ENCODE results near the gene EXOC6. TPM values are rescaled to one million over a fixed set of nuclear protein-coding genes. Genes with fewer than 3 reads are reported as not detected.
"Not testable (repeated sequence)": the region's sequence is repeated elsewhere in the genome, so short reads cannot be mapped to it uniquely, and the experiment has no call there.

EXOC6 gene
- total RNA-seq, 1 donor from 2014 or later = 228 TPM

DNA sequence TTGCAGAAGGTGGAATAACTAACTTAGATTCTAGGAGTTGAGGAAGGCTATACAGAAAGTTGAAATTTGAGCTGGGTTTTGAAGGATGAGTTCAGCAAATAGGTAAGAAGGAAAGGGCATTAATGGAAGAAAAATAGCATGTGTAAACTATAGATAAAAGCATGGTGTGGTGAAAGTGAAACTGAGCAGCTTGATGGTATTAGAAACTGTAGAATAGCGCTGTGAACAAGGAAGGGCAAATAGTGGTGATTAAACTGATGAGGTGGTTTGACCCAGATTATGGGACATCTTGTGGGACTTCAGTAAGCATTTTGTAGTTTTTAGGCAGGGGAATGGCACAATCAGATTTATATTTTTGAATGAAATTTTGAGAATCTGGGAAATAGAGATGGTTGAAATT, 90.5 kb downstream of the EXOC6 start:
- no peak for DNase-seq (ENCODE audit: low read depth, low spot score)

DNA sequence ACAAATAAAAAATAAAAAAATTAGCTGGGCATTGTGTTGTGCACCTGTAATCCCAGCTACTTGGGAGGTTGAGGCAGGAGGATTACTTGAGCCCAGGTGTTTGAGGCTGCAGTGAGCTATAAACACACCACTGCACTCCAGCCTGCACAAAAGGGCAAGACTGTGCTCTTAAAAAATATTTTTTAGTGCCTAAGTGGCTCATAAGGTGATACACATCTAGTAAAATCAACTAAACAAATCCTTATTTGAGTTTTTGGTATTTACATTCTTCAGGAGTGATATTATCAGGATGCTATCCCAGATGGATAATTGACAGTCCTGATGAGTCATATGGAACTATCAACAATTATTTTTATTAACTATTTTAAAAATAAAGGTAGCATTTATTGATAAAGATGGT, 93.9 kb downstream of the EXOC6 start:
- no peak for DNase-seq (ENCODE audit: low read depth, low spot score)

DNA sequence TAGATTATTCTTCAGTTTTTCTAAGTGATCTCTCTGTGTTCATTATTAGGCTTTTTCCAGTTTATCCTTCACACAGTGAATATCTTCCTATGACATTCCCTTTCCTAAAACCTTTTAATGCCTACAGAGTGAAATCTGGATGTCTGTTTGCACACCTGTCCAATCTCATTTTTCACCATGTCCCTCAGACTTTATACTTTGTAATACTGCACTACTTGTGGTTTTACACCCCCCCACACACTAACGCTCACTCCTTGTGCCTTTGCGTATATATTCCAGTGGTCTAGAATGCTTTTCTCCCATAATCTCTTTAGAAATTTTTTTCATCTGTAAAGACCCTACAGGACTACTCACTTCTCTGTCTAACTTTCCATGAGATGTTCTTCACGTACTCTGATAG, 98.2 kb downstream of the EXOC6 start:
- DNase-seq (ENCODE audit: low read depth, low spot score) = no peak

DNA sequence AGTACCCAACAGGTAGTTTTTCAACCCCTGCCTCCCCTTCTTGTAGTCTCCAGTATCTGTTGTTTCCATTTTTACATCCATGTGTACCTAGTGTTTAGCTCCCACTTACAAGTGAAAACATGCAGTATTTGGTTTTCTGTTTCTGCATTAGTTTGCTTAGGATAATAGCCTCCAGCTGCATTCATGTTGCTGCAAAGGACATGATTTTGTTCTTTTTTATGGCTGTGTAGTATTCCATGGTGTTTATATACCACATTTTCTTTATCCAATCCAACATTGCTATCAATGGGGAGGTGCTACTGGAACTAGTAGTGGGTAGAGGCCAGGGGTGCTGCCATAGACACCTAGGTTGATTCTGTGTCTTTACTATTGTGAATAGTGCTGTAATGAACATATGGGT, 104.3 kb downstream of the EXOC6 start:
- not testable (repeated sequence) for DNase-seq (ENCODE audit: low read depth, low spot score)

DNA sequence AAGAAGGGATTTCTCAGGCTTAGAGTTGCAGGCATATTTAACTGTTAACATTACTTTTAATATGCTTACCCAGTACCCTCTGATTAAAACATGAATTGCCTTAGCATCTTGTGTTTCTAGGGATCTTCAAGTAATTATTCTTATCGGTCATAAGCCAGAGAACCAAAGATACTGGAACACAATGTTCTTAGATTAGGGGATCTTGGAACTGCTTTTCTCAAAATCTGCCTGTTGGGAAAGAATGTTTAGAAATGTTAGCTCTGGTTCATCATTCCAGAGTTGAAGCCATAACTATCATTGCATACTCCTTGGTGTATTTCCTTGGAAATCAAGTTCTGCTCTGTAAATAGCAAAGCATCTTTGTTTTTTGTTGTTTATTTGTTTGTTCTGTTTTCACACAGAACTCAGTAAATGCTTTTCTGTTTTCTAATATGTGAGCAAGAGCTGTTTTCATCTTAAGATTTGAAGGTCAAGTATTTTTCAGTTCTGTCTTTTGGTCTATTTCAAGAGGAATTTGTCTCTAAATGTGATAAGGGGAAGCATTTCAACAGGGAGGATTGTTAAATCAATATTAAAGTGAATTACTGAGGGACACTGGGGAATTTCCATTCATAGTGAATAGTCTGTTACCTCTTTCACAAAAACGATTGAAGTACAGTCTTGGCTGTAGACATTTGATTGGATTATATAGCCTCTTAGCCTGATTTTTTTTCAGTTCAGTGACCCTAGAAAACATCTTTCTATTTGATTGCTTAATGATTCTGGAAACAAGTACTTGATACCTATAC, 109.1 kb downstream of the EXOC6 start:
- DNase-seq (ENCODE audit: low read depth, low spot score) = no peak

DNA sequence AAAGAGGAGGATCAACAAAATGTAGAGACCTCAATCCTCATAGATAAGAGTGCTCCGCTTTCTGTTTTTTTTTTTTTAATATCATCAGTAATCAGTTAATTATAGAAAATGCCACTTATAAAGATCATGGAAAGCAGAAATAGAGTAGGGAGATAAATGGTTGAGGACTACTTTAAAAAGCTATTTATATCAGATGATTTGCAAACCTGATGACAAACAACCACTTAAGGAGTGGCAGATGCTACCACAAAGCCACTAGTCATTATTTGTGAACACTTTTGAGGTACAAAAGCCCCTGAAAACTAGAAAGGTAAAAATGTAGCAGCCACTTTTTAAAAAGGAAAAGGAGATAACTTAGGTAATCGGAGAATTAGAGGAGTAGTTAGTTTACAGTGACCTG, 113.3 kb downstream of the EXOC6 start:
- DNase-seq (ENCODE audit: low read depth, low spot score) = no peak

DNA sequence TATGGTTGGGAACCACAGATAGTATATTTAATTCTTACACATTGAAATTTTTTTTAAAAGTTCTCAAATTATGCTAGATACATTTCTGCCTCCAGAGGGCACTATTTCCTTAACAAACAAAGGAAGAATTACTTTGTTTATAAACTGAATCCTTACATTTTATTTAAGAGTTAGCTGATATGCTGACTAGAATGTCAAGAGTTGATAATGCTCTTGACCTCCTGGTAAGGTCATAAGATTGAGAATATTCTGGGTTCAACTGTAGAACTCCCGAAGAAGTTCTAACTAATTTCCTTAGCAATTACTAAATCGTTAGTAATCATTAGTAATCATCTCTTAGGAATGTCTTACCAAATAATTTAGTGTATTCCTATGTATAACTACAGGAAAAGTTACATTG, 117.0 kb downstream of the EXOC6 start:
- DNase-seq (ENCODE audit: low read depth, low spot score) = peak; percentile 11

DNA sequence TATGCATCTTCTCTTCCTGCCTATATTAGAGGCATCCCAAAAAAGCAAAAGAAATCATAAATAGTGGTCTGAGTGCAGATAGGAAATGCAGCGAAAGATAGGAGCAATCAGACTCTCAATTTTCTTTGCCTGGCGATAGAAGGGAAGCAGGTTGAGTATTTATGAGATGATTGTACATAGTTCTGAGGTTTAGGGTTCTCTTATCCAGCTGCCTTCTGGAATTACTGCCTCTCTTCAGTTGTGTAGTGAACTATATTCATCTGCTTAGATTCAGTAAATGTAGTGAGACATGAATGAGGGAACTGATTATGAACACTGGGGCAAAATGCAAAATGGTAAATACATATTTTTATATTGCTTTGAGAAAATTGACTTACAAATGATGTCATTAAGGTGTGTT, 119.3 kb downstream of the EXOC6 start:
- DNase-seq (ENCODE audit: low read depth, low spot score) = no peak

DNA sequence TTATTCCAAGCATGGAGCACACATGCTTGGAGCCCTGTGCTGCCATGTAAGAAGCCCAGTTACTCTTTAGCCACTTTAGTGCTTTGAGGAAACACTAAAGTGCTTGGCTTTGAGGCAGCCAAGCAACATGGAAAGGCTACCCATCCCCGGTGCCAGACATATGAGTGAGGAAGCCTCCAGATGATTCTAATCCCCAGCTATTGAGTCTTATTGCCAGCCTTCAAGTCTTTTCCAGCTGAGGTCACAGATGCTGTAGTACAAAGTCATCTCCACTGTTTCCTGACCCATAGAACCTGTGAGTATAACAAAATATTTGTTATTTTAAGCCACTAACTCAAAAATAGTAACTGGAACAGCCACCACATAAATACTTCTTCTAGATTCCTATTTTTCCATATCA, 120.8 kb downstream of the EXOC6 start:
- DNase-seq (ENCODE audit: low read depth, low spot score) = no peak

DNA sequence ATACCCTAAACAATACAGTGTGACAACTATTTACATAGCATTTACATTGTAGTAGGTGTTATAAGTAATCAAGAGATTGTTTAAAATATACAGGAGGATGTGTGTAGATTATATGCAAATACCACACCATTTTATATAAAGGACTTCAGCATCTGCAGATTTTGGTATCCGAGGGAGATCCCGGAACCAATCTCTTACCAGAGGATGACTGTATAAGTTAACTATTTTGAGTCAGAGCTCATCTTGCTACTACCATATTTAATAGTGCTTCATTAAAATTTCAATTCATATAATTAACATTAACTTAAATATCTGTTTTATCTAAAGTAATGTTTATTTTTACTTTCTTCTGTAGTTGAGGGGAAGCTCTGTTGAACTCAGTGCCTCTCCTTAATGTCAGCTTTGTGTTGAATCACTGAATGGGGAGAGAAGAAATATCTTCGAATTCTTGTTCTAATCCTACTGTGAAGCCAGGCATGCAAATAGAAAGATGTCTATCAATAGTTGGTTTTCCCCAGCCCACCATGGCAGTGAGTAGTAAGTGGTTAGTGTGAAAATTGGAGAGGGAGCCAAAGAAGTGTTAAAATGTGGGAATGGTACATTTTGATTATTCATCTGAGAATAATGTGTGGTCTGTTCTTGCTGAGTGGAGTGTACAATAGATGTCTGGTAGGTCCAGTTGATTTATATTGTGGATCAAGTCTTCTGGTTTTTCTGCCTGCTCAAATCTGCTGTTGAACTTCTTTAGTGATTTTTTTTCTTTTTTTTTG, 122.2 kb downstream of the EXOC6 start:
- no peak for DNase-seq (ENCODE audit: low read depth, low spot score)

DNA sequence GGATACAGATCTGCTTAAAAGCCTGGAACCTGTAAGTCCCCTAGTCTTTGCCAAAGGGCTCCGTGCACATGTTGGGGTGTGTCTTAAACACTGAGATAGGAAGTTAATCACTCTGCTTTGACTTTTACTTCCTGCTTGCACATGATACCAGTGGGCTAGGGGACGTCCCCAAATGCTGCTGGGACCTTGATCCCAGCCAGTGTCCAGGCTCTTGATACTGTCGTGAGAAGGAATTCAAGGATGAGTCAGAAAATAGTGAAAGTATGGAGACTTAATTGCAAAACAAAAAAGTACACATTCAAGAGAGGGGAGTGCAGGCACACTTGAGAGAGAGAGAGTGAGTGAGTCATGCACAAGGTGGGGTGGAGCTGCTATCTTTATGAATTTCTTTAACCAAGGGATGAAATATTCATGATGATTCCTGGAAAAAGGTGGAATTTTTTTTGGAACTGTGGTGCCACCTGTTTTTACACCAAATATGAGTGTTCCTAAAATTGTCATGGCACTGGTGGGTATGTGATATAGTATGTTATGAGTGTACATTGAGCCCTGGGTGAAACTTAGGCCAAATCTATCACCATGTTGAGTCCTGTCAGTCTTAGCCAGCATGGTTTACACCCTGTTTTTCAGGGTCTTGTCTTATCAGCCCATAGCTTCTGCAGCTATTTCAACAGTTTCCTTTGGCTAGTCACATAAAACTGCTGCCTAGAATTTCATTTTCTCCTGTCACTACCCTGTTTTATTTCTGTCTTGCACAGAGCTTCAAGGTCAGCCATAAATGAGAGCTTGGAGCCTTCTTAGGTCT, 123.9 kb downstream of the EXOC6 start:
- peak; percentile 20 for DNase-seq (ENCODE audit: low read depth, low spot score)

DNA sequence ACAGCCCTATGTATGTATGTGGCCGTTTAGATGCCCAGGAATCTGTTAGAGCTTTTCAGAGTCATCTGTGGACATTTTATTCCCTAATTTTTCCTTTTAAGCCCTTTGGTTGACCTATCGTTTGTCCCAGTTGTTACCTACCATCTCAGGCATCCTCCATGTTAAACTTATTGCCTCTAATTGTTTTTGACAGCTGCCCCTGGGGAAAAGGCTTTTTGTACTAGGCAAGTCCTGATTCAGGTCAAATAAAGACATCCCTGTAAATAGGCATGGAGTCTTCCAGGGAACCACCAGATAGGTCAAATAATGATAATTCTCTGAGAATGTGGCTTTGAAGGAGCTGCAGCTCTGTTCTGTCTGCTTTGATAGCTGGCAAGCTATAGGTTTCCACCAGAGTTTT, 124.6 kb downstream of the EXOC6 start:
- no peak for DNase-seq (ENCODE audit: low read depth, low spot score)

DNA sequence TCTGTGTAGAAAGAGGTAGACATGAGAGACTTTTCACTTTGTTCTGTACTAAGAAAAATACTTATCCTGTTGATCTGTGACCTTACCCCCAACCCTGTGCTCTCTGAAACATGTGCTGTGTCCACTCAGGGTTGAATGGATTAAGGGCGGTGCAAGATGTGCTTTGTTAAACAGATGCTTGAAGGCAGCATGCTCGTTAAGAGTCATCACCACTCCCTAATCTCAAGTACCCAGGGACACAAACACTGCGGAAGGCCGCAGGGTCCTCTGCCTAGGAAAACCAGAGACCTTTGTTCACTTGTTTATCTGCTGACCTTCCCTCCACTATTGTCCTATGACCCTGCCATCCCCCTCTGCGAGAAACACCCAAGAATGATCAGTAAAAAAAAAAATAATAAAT, 128.0 kb downstream of the EXOC6 start:
- DNase-seq (ENCODE audit: low read depth, low spot score) = not testable (repeated sequence)

DNA sequence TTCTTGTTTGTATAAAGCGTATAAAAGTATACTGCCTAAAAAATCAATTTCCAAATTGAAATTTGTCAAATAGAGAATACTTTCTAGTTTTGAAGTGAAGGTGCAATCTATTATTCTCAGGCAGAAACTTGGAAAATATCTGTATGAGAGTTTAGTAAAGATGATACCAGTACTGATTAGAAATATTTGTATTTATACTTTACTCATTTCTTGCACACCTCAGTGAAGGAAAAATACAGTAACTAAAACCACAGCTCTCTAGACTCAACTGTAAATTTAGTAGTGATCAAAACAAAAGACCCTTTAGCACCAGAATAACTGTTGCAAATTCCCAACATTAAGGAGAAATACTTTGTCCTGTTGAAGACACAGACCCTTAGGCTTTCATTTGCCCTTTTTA, 140.9 kb downstream of the EXOC6 start:
- no peak for DNase-seq (ENCODE audit: low read depth, low spot score)

DNA sequence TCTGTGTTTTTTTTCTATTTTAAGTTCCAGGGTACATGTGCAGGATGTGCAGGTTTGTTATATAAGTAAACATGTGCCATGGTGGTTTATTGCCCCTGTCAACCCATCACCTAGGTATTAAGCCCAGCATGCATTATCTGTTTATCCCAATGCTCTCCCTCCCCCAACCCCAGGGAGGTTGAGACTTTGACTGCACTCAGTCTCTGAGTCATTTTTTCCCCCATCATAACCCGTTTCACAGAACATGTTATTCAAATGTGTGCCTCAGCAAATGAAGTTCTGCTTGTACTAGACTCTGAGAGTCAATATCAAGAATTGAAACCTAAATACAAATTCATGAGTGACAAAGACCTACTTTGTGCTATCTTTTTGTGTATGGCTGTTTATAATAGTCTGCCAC, 142.3 kb downstream of the EXOC6 start:
- DNase-seq (ENCODE audit: low read depth, low spot score) = no peak

DNA sequence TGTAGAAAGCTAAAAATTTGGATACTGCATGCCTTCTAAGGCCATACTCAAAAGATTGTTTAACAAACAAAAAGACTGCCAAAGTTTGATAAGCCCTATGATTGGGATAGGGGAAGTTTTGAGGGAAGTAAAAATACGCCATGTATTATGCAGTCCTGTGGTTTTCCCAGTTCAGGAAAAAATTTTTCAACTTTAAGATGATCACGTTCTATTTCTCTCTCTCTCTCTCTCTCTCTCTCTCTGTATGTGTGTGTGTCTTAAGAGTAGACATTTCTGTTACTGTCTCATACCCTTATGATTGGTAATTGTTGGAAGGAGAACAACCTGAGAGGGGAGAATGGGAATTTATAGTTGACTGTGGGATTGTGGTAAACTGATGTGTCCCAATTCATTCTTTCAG, 143.2 kb downstream of the EXOC6 start:
- DNase-seq (ENCODE audit: low read depth, low spot score) = no peak

DNA sequence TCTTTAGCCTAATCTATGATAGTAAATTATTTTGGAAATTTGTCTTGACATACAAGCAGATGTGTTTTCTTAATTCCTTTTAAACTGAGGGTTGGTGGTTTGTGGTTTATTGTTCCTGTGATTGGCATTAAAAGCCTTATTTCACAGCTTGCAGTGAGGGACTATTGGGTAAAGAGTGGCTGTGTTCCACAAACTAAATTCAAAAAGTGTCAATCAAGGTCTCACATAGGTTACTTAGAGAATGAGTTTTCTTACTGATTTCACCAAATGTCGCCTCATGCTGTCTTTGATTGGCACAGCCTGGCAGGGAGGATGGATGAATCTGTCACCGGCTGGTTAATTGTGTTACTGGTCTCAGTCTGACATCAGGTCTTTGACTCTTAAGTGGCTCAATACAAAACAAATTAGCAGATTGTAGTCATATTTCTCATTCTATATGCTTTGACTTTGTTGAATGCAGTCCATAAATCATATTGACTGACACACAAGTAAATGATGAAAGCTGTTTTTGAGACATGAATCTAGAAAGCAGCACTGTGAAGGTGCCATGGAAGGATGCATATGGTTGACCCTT, 145.5 kb downstream of the EXOC6 start:
- DNase-seq (ENCODE audit: low read depth, low spot score) = no peak

DNA sequence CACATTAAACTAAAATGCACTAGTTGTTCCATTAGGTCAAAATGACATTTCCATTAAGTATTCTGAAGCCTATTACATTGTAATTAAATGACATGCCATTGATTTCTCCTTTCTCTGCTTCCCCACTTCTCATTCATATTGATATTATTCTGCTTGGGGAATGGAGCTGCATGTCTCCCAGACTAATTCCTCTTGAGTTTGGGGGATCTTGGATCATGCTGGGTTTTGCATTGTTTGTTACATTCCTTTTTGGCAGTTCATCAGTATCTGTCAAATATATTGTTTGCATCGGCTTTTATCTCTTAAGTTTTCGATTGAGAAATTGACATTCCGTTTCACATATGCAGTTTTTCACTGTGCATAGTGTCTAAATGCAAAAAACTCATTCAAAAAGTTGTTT, 147.2 kb downstream of the EXOC6 start:
- no peak for DNase-seq (ENCODE audit: low read depth, low spot score)

DNA sequence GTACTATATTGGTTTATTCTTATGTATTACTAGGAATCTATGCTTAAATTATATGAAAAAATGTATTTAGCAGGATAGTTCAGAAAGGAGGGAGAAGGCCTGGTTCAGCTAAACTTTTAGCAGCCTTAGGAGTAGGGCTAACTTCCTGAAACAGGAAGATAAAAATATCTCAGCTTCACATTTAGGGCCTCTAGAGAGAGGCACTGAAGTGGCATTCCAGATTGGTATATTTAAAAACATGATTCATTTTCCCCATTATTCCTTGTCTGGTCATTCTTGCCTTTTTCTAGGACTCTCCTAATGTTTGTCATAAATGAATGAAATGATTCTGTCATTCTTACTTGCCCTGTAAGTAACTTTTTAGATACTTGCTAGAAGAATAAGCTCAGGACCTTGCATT, 149.3 kb downstream of the EXOC6 start:
- no peak for DNase-seq (ENCODE audit: low read depth, low spot score)

DNA sequence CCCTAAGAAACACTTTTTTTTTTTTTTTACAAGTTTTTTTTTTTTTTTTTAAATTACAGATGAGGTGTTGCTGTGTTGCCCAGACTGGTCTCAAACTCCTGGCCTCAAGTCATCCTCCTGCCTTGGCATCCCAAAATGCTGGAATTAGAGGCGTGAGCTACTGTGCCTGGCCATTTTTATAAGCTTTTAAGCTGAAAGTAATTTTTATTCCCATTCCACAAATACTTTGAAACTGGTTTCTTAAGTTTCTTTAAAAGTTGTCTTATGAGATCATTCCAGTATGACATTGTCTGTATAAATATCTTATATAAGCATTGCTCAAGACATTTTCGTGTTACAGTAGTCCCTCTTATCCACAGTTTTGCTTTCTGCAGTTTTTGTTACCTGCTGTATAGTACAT, 150.9 kb downstream of the EXOC6 start:
- DNase-seq (ENCODE audit: low read depth, low spot score) = no peak

DNA sequence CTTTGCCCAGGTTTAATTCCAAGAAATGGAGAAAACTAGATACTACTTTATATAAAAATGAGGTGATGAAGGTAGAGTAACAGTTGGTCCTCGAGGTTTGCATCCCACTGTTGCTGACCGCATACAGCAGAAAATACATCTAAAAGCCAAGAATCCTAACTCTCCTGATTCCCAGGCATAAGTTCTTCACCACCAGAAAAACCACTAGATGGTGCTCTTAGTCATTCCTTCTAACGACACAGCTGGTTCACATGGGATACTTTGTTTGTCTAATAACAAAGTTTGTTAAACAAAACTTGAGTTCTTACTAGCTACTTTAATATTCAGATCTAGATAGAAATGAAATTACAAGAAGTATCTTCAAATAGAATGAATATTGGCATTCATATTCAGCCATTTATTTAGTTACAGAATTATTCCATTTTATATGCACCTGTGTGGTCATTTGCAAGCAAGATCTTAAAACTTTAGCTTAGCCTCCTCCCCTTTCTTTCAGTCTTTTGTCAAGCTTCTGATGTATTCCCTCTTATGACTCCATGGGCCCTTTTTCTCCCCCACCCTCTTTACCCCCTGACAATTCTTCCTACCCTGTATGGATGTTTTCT, 158.2 kb downstream of the EXOC6 start:
- DNase-seq (ENCODE audit: low read depth, low spot score) = peak; percentile 7
